ENCODE measurements around the gene MSH2.
"Not testable (repeated sequence)": the region's sequence is repeated elsewhere in the genome, so short reads cannot be mapped to it uniquely, and the experiment has no call there.

MSH2 gene

GRCh38 chr2:47485751-47486300 lies 82.9 kb downstream of the MSH2 start:
- no peak for DNase-seq

- no peak for DNase-seq
These were observed 84.0 kb downstream of the MSH2 start for GRCh38 chr2:47486841-47487497.

GRCh38 chr2:47487498-47487875 lies 84.5 kb downstream of the MSH2 start:
- no peak for DNase-seq

- DNase-seq: no peak
These were observed 86.1 kb downstream of the MSH2 start for GRCh38 chr2:47488870-47489584.

GRCh38 chr2:47490406-47490805 lies 87.5 kb downstream of the MSH2 start:
- DNase-seq: no peak

GRCh38 chr2:47493317-47494035 lies 90.5 kb downstream of the MSH2 start:
- DNase-seq: no peak

DNA sequence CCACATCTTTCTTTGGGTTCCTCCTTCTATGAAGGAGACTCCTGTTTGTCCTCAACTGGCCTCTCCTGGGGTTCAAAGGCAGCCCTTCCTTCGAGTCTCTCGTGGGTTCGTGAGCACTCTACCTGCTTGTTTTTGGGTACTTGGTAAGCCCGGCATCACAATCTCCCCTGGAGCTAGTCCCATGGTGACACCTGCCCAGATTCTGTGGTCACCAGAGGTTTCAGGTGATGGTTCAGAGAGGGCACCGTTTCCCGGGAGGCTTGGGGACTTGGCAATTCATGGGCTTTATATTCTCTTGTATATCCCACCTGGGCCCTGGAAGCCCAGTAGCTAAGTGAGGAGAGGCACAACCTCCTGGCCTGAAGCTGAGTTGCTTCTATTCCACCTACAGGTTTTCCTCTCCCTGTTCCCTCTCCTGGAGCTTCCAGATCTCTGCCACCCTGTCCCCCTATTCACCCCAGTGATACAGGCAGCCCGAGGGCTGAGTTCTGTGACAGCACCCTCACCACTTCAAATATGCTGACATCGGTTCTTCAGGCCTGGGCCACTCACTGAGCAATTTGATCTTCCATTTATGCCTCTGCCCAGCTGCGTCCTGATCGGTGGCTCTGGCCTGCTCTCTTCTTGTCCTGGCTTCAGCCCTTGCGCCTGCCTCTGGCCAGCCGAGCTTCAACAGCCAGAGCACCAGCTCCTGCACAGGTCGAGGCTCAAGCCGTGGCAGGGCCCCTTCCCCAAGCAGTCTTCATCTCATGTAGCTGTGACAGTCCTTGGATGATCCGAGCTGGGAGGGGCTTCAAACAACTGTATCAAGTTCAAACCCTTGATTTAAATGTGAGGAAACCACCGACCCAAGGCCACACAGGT lies 91.5 kb downstream of the MSH2 start:
- no peak for DNase-seq

GRCh38 chr2:47497843-47498460 lies 95.0 kb downstream of the MSH2 start:
- no peak for DNase-seq

DNA sequence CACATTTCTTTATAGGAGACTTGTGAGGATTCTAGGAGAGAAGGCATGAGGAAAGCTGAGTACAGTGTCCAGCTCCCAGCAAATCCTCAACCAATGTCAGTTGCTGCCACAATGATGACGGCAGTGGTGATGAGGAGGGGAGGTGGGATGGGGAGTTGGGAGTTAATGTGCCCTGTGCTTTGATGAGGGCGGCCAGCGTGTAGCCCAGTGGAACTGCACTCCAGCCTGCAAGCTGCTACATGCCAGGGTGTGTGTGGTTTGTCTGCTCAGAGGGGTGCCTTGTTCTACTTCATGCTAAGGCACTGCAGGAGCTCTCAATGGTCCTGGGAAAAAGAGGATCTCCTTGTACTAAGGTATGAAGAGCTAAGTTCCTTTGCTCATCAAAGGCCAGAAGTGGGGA lies 96.1 kb downstream of the MSH2 start:
- DNase-seq: no peak

- no peak for DNase-seq
These were observed 96.8 kb downstream of the MSH2 start for GRCh38 chr2:47499621-47500309.

DNA sequence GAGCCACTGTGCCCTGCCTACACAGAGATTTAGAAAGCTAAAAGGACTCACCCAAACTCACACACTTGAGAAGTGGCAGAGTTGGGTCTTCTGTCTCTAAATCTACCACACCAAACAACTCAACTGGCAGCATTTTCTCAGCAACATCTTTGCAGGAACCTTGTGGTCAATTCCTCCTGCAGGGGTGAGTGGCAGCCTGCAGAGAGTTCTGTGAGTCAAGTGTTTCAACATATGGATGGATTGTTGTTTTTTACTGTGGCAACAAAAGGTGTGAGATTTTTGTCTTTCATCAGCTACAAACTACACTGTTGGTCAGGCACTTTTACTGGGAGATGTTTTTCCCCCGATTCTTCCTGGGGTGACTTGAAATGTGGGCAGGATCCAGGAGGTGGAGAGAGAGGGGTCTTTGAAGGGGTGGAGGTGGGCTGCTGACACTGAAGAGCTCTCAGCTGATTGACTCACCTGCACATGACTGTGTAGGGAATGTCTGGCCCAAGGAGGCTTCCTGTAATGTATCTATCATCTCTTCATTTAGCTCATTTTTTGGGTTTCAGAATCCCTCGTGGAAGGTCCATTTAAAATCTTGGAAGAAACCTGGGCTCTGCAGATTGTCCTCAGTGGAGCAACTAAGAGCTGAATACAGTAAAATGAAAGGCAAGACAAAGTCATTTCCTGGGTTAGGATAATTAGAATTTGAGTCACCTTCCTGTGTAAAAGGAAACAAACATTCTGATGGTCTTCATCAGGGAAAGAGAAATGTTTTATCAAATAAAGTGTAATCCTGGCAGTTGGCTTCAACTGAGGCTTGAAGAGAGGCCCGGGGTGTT lies 98.6 kb downstream of the MSH2 start:
- DNase-seq: no peak

DNA sequence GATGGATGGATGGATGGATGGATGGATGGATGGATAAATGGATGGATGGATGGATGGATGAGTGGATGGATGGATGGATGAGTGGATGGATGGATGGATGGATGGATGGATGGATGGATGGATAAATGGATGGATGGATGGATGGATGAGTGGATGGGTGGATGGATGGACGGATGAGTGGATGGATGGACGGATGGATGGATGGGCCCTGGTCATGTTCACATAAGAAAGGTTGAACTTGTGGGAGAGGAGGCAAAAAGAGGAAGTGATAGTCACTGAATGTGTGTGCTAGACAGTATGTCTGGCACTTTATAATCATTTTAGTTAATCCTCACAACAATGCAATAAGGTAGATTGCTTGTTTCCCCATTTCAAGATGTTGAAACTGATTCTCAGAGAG lies 99.5 kb downstream of the MSH2 start:
- DNase-seq: not testable (repeated sequence)

GRCh38 chr2:47503481-47504070 lies 100.6 kb downstream of the MSH2 start:
- DNase-seq: peak; percentile 24

- peak; percentile 37 for DNase-seq
These were observed 101.3 kb downstream of the MSH2 start for GRCh38 chr2:47504174-47504810.

GRCh38 chr2:47506024-47506423 lies 103.1 kb downstream of the MSH2 start:
- no peak for DNase-seq

GRCh38 chr2:47506436-47506835 lies 103.5 kb downstream of the MSH2 start:
- no peak for DNase-seq

GRCh38 chr2:47508080-47508479 lies 105.1 kb downstream of the MSH2 start:
- no peak for DNase-seq

GRCh38 chr2:47508641-47509040 lies 105.7 kb downstream of the MSH2 start:
- no peak for DNase-seq

GRCh38 chr2:47509250-47509649 lies 106.3 kb downstream of the MSH2 start:
- no peak for DNase-seq

Measured in activated CD8-positive, alpha-beta memory T cell treated with anti-CD3 and anti-CD28 coated beads for 24 hours (primary cell).